H9 (cell line): Measurements from ENCODE around the gene CMYA5. TPM values are rescaled to one million over a fixed set of nuclear protein-coding genes. Genes with fewer than 3 reads are reported as not detected.

ENCODE experiments used
- DNase-seq: peaks from one replicate; pipeline ENCODE4 v3.0.0-alpha.2; 2017
- H2AFZ ChIP-seq: one replicate; pipeline ENCODE4 v1.6.1; 2013; ENCODE audit warnings: mild to moderate bottlenecking, low read length, control low read depth, moderate library complexity
- H2AK5ac ChIP-seq: 2 replicates; pipeline ENCODE4 v1.6.1; 2013; ENCODE audit warnings: low read length, control low read depth, mixed read lengths; ENCODE audit not compliant: insufficient read length
- H2BK120ac ChIP-seq: one replicate; pipeline ENCODE4 v1.6.1; 2013; ENCODE audit warnings: low read depth, mild to moderate bottlenecking, low read length, control low read depth, inconsistent platforms; ENCODE audit not compliant: poor library complexity, severe bottlenecking
- H2BK12ac ChIP-seq: 2 replicates; pipeline ENCODE4 v1.6.1; 2013; ENCODE audit warnings: low read length, control low read depth, mixed read lengths, low read depth; ENCODE audit not compliant: insufficient read length
- H2BK15ac ChIP-seq: 2 replicates; pipeline ENCODE4 v1.6.1; 2013; ENCODE audit warnings: low read depth, low read length, control low read depth
- H2BK20ac ChIP-seq: one replicate; pipeline ENCODE4 v1.6.1; 2013; ENCODE audit warnings: low read depth, mild to moderate bottlenecking, low read length, control low read depth, inconsistent platforms; ENCODE audit not compliant: poor library complexity, severe bottlenecking
- H2BK5ac ChIP-seq: 2 replicates; pipeline ENCODE4 v1.6.1; 2013; ENCODE audit warnings: low read length, control low read depth, mixed read lengths; ENCODE audit not compliant: insufficient read length
- H3K14ac ChIP-seq: 2 replicates; pipeline ENCODE4 v1.6.1; 2013; ENCODE audit warnings: low read length, control low read depth; ENCODE audit not compliant: insufficient read depth
- H3K18ac ChIP-seq: 2 replicates; pipeline ENCODE4 v1.6.1; 2013; ENCODE audit warnings: low read depth, mild to moderate bottlenecking, mixed read lengths, low read length, control low read depth; ENCODE audit not compliant: insufficient read length
- H3K23ac ChIP-seq: 2 replicates; pipeline ENCODE4 v1.6.1; 2013; ENCODE audit warnings: low read length, control low read depth, mixed read lengths, low read depth; ENCODE audit not compliant: insufficient read length
- H3K23me2 ChIP-seq: 2 replicates; pipeline ENCODE4 v1.6.1; 2013; ENCODE audit warnings: low read depth, mild to moderate bottlenecking, mixed read lengths, low read length, control low read depth; ENCODE audit not compliant: insufficient read length, poor library complexity, severe bottlenecking
- H3K27ac ChIP-seq: 2 replicates; pipeline ENCODE4 v1.5.1; 2013; ENCODE audit warnings: low read length, control low read depth, mixed read lengths, low read depth; ENCODE audit not compliant: insufficient read length
- H3K27me3 ChIP-seq: 2 replicates; pipeline ENCODE4 v1.6.1; 2013; ENCODE audit warnings: low read length, control low read depth, inconsistent platforms; ENCODE audit not compliant: insufficient read depth
- H3K4ac ChIP-seq: 2 replicates; pipeline ENCODE4 v1.6.1; 2013; ENCODE audit warnings: low read depth, mild to moderate bottlenecking, control low read depth, inconsistent platforms, low read length, moderate library complexity
- H3K4me1 ChIP-seq: 2 replicates; pipeline ENCODE4 v1.6.1; 2013; ENCODE audit warnings: low read length, control low read depth, inconsistent platforms; ENCODE audit not compliant: insufficient read depth
- H3K4me2 ChIP-seq: 2 replicates; pipeline ENCODE4 v1.6.1; 2013; ENCODE audit warnings: low read length, control low read depth, mixed read lengths; ENCODE audit not compliant: insufficient read length, insufficient read depth
- H3K56ac ChIP-seq: 2 replicates; pipeline ENCODE4 v1.6.1; 2013; ENCODE audit warnings: low read depth, mild to moderate bottlenecking, mixed read lengths, low read length, control low read depth; ENCODE audit not compliant: insufficient read length
- H3K79me1 ChIP-seq: 2 replicates; pipeline ENCODE4 v1.6.1; 2013; ENCODE audit warnings: low read depth, mild to moderate bottlenecking, moderate library complexity, low read length, control low read depth, inconsistent platforms; ENCODE audit not compliant: insufficient read depth, poor library complexity, severe bottlenecking
- H3K79me2 ChIP-seq: 2 replicates; pipeline ENCODE4 v1.6.1; 2013; ENCODE audit warnings: low read length, control low read depth, inconsistent platforms; ENCODE audit not compliant: insufficient read depth
- H3K9ac ChIP-seq: 2 replicates; pipeline ENCODE4 v1.6.1; 2013; ENCODE audit warnings: low read length, control low read depth, mixed read lengths; ENCODE audit not compliant: insufficient read length; ENCODE audit errors: extremely low read depth
- H3K9me3 ChIP-seq: one replicate; pipeline ENCODE4 v1.6.1; 2013; ENCODE audit warnings: low read depth, low read length, inconsistent platforms; ENCODE audit not compliant: control insufficient read depth
- H3T11ph ChIP-seq: one replicate; pipeline ENCODE4 v1.6.1; 2013; ENCODE audit warnings: mild to moderate bottlenecking, low read length, control low read depth, inconsistent platforms
- H4K20me1 ChIP-seq: one replicate; pipeline ENCODE4 v1.6.1; 2013; ENCODE audit not compliant: control insufficient read depth, insufficient read length, insufficient read depth
- H4K5ac ChIP-seq: 2 replicates; pipeline ENCODE4 v1.6.1; 2013; ENCODE audit warnings: low read depth, mild to moderate bottlenecking, mixed read lengths, low read length, control low read depth; ENCODE audit not compliant: insufficient read length
- H4K8ac ChIP-seq: replicated peaks from 2 replicates; pipeline ENCODE4 v1.6.1; 2013; ENCODE audit warnings: low read length, control low read depth, mixed read lengths, low read depth; ENCODE audit not compliant: insufficient read length
- H4K91ac ChIP-seq: 2 replicates; pipeline ENCODE4 v1.6.1; 2013; ENCODE audit warnings: low read depth, mild to moderate bottlenecking, moderate library complexity, mixed read lengths, low read length, control low read depth; ENCODE audit not compliant: insufficient read length
- H3K27ac Mint-ChIP-seq, 3 experiments: 2 replicates in 2 of 3; 3 replicates in 1 of 3; pipeline ENCODE4 v1.8.0; 2020 to 2021; ENCODE audit warnings: mixed read lengths in 3 of 3, mild to moderate bottlenecking in 1 of 3, moderate library complexity in 1 of 3
- H3K27me3 Mint-ChIP-seq: 2 replicates; pipeline ENCODE4 v1.8.0; 2021; ENCODE audit warnings: low read depth, mild to moderate bottlenecking, moderate library complexity, mixed read lengths
- H3K36me3 Mint-ChIP-seq, 3 experiments: 2 replicates in 2 of 3; 3 replicates in 1 of 3; pipeline ENCODE4 v1.8.0; 2020 to 2021; ENCODE audit warnings: low read depth in 3 of 3, mixed read lengths in 3 of 3; ENCODE audit not compliant: insufficient read depth in 1 of 3
- H3K4me1 Mint-ChIP-seq, 2 experiments: 2 replicates each; pipeline ENCODE4 v1.8.0; 2020; ENCODE audit warnings: mixed read lengths in 2 of 2
- H3K4me3 Mint-ChIP-seq, 2 experiments: 2 replicates in 1 of 2; 3 replicates in 1 of 2; pipeline ENCODE4 v1.8.0; 2020 to 2021; ENCODE audit warnings: mild to moderate bottlenecking in 2 of 2, mixed read lengths in 2 of 2, moderate library complexity in 1 of 2
- H3K9me3 Mint-ChIP-seq, 2 experiments: 2 replicates in 1 of 2; 3 replicates in 1 of 2; pipeline ENCODE4 v1.8.0; 2020; ENCODE audit warnings: mild to moderate bottlenecking in 2 of 2, mixed read lengths in 2 of 2, moderate library complexity in 1 of 2
- WGBS: extraction: QIAGEN DNeasy Blood & Tissue Kit; methylation state at CpG from one replicate; pipeline ENCODE4 v1.1.7; 2013; ENCODE audit warnings: missing lambda C conversion rate, low lambda C conversion rate, mixed read lengths; ENCODE audit not compliant: insufficient read length; ENCODE audit errors: extremely low coverage; 5-methylcytosine and 5-hydroxymethylcytosine counted together
- total RNA-seq: library from RNA; stranded (reverse); gene quantifications from 2 replicates; pipeline ENCODE4 v1.2.1, GENCODE V29; 2021
- TF ChIP-seq, protein P1 (sequence below): fragments of 200-600 bp; sonication (generic); conservative IDR thresholded peaks from 3 replicates; pipeline ENCODE4 v1.8.0; 2021; ENCODE audit warnings: antibody characterized with exemption, mild to moderate bottlenecking

CMYA5 gene
- total RNA-seq, 1 experiment from 2014 or later = 1.8 TPM

- WGBS = no CpG with 5 or more reads among the region's 3 CpGs
- TF ChIP-seq, protein P1, sequence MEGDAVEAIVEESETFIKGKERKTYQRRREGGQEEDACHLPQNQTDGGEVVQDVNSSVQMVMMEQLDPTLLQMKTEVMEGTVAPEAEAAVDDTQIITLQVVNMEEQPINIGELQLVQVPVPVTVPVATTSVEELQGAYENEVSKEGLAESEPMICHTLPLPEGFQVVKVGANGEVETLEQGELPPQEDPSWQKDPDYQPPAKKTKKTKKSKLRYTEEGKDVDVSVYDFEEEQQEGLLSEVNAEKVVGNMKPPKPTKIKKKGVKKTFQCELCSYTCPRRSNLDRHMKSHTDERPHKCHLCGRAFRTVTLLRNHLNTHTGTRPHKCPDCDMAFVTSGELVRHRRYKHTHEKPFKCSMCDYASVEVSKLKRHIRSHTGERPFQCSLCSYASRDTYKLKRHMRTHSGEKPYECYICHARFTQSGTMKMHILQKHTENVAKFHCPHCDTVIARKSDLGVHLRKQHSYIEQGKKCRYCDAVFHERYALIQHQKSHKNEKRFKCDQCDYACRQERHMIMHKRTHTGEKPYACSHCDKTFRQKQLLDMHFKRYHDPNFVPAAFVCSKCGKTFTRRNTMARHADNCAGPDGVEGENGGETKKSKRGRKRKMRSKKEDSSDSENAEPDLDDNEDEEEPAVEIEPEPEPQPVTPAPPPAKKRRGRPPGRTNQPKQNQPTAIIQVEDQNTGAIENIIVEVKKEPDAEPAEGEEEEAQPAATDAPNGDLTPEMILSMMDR = no peak
- H2BK15ac ChIP-seq = no peak overlapping the region
- H3K79me2 ChIP-seq = no peaks in the 10 kb centered on the region; the same call in 1 of the 2 replicates
- H3K4me1 ChIP-seq = no peaks in the 10 kb centered on the region
- H3K79me1 ChIP-seq = no peaks in the 10 kb centered on the region
- H3K4me2 ChIP-seq = no peak overlapping the region
- H3K27me3 ChIP-seq = no peaks in the 10 kb centered on the region
- no peak overlapping the region for H2BK20ac ChIP-seq
- no peak overlapping the region for H2AFZ ChIP-seq
- H3K9me3 ChIP-seq = no peaks in the 10 kb centered on the region
- H3T11ph ChIP-seq = no peak overlapping the region
- H4K5ac ChIP-seq = no peak overlapping the region
- H3K4ac ChIP-seq = no peak overlapping the region
- no peak overlapping the region for H4K91ac ChIP-seq
- H4K20me1 ChIP-seq = no peaks in the 10 kb centered on the region
- H2AK5ac ChIP-seq = no peak overlapping the region
- DNase-seq = no peak
- no peak overlapping the region for H3K27ac Mint-ChIP-seq
- H2BK12ac ChIP-seq = no peak overlapping the region
- no peak overlapping the region for H3K9ac ChIP-seq
- no peak overlapping the region for H4K8ac ChIP-seq
- H3K56ac ChIP-seq = no peak overlapping the region
- no peak overlapping the region for H3K4me3 Mint-ChIP-seq
- H2BK5ac ChIP-seq = no peak overlapping the region
- H3K27me3 Mint-ChIP-seq = peaks cover 2% of the 10 kb centered on the region
- H3K23ac ChIP-seq = no peak overlapping the region
- H3K27ac ChIP-seq = no peak overlapping the region
- H3K23me2 ChIP-seq = no peaks in the 10 kb centered on the region
- no peaks in the 10 kb centered on the region; a peak in 1 of 7 replicates for H3K36me3 Mint-ChIP-seq
- no peaks in the 10 kb centered on the region for H3K4me1 Mint-ChIP-seq
- H3K9me3 Mint-ChIP-seq = no peaks in the 10 kb centered on the region; a peak in 1 of 5 replicates
- H2BK120ac ChIP-seq = no peak overlapping the region
- no peak overlapping the region for H3K14ac ChIP-seq
- H3K18ac ChIP-seq = no peak overlapping the region
Measured at GRCh38 chr5:79811904-79812303, 122.3 kb downstream of the CMYA5 start.
